ENCODE measurements around the gene MAFG.
"Not testable (repeated sequence)": the region's sequence is repeated elsewhere in the genome, so short reads cannot be mapped to it uniquely, and the experiment has no call there.

Gene MAFG

DNA sequence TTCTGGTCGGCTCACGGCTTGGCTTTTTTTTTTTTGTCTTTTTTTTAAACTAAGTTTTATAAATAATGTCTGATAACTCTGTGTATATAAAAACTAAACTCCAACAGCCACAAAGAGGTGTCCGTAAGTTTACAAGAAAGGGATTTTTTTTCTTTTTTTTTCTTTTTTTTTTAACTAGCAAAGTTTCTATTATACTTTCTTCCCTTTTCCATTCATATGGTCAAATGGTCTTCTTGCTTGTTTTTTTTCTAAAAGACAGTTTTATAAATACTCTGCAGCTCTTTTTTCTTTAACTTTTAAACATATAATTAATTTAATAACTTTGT lies 6.0 kb downstream of the MAFG start:
- Histone ChIP-seq H4K20me1 (ENCODE audit: low read depth, low read length) (no peaks in the 10 kb centered on the region), H3K4me3 (ENCODE audit: insufficient read depth, low read length, poor library complexity, severe bottlenecking) (no peak overlapping the region), H3K9me3 (ENCODE audit: insufficient read depth, low read length) (no peaks in the 10 kb centered on the region), H3K79me2 (ENCODE audit: insufficient read depth, low read length) (peaks cover 73% of the 10 kb centered on the region), H3K27me3 (ENCODE audit: low read length) (no peaks in the 10 kb centered on the region), H3K36me3 (ENCODE audit: low read length) (no peaks in the 10 kb centered on the region), H2AFZ (ENCODE audit: low read depth, low read length, severe bottlenecking) (no peak overlapping the region), H3K9me2 (replicated peaks; ENCODE audit: insufficient read depth, low read length) (no peaks in the 10 kb centered on the region), H3K4me2 (ENCODE audit: low read depth, low read length, poor library complexity, severe bottlenecking) (no peak overlapping the region), H3F3A (ENCODE audit: insufficient read depth) (no peaks in the 10 kb centered on the region), H3K27ac (ENCODE audit: low read depth, low read length) (no peak overlapping the region), H3K9ac (ENCODE audit: low read length) (no peak overlapping the region)
- TF ChIP-seq EZH2phosphoT487 (conservative IDR thresholded peaks at IDR 0.05; ENCODE audit: low read length): no peak
- TF ChIP-seq, protein P1, sequence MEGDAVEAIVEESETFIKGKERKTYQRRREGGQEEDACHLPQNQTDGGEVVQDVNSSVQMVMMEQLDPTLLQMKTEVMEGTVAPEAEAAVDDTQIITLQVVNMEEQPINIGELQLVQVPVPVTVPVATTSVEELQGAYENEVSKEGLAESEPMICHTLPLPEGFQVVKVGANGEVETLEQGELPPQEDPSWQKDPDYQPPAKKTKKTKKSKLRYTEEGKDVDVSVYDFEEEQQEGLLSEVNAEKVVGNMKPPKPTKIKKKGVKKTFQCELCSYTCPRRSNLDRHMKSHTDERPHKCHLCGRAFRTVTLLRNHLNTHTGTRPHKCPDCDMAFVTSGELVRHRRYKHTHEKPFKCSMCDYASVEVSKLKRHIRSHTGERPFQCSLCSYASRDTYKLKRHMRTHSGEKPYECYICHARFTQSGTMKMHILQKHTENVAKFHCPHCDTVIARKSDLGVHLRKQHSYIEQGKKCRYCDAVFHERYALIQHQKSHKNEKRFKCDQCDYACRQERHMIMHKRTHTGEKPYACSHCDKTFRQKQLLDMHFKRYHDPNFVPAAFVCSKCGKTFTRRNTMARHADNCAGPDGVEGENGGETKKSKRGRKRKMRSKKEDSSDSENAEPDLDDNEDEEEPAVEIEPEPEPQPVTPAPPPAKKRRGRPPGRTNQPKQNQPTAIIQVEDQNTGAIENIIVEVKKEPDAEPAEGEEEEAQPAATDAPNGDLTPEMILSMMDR (IDR thresholded peaks at IDR 0.05; ENCODE audit: insufficient read depth, low read length, poor library complexity, severe bottlenecking): no peak

- no peak for TF ChIP-seq EZH2phosphoT487 (conservative IDR thresholded peaks at IDR 0.05; ENCODE audit: low read length)
- TF ChIP-seq, protein P1 (IDR thresholded peaks at IDR 0.05; ENCODE audit: insufficient read depth, low read length, poor library complexity, severe bottlenecking): no peak
- Histone ChIP-seq H3K9me3 (ENCODE audit: insufficient read depth, low read length) (no peaks in the 10 kb centered on the region), H3K27me3 (ENCODE audit: low read length) (no peaks in the 10 kb centered on the region), H3F3A (ENCODE audit: insufficient read depth) (no peaks in the 10 kb centered on the region), H4K20me1 (ENCODE audit: low read depth, low read length) (no peaks in the 10 kb centered on the region), H3K4me2 (ENCODE audit: low read depth, low read length, poor library complexity, severe bottlenecking) (no peak overlapping the region), H3K9me2 (replicated peaks; ENCODE audit: insufficient read depth, low read length) (no peaks in the 10 kb centered on the region), H3K9ac (ENCODE audit: low read length) (no peak overlapping the region), H3K79me2 (ENCODE audit: insufficient read depth, low read length) (peaks cover 73% of the 10 kb centered on the region), H3K4me3 (ENCODE audit: insufficient read depth, low read length, poor library complexity, severe bottlenecking) (no peak overlapping the region), H3K27ac (ENCODE audit: low read depth, low read length) (no peak overlapping the region), H2AFZ (ENCODE audit: low read depth, low read length, severe bottlenecking) (no peak overlapping the region), H3K36me3 (ENCODE audit: low read length) (no peaks in the 10 kb centered on the region)
Measured at GRCh38 chr17:81920612-81921536, 6.7 kb downstream of the MAFG start.

DNA sequence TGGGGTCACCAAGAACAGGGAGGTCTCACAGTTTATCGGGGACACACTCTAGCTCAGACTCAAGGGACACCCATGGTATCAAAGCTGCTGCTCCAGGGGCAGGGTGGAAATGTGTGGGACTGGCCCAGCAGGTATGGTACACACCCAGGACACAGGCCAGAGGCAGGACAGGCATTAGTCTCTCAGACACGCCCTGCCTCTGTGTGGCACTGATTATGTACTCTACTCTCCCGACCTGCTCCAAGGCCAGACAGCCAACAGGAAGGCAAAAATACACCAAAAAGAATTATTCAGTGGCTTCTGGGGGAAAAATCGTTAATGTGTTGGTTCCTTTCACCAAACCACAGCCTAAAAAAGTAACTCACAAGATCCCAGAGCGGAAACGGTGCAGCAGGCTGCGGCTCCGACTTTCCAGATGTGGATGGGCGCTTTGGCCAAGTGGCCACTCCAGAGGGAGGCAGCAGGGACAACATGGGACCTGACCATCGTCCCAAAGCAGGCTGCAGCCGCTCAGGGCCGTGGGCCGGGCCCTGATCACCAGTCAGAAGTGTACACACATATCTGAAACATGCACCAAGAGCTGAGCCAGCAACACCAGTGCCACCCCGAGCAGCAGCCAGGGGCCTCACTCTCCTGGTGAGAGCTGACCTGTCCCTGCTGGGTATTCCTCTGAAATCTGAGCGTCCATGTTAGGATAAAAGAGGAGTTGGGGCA lies 8.5 kb downstream of the MAFG start:
- Histone ChIP-seq H3K27me3 (ENCODE audit: low read length) (no peaks in the 10 kb centered on the region), H3K27ac (ENCODE audit: low read depth, low read length) (no peak overlapping the region), H3K79me2 (ENCODE audit: insufficient read depth, low read length) (peaks cover 63% of the 10 kb centered on the region), H3F3A (ENCODE audit: insufficient read depth) (no peaks in the 10 kb centered on the region), H3K9me3 (ENCODE audit: insufficient read depth, low read length) (no peaks in the 10 kb centered on the region), H3K4me3 (ENCODE audit: insufficient read depth, low read length, poor library complexity, severe bottlenecking) (no peak overlapping the region), H3K9me2 (replicated peaks; ENCODE audit: insufficient read depth, low read length) (no peaks in the 10 kb centered on the region), H2AFZ (ENCODE audit: low read depth, low read length, severe bottlenecking) (no peak overlapping the region), H3K36me3 (ENCODE audit: low read length) (no peaks in the 10 kb centered on the region), H3K4me2 (ENCODE audit: low read depth, low read length, poor library complexity, severe bottlenecking) (no peak overlapping the region), H3K9ac (ENCODE audit: low read length) (no peak overlapping the region), H4K20me1 (ENCODE audit: low read depth, low read length) (no peaks in the 10 kb centered on the region)
- no peak for TF ChIP-seq EZH2phosphoT487 (conservative IDR thresholded peaks at IDR 0.05; ENCODE audit: low read length)
- TF ChIP-seq, protein P1 (IDR thresholded peaks at IDR 0.05; ENCODE audit: insufficient read depth, low read length, poor library complexity, severe bottlenecking): no peak

- H3K9me3 ChIP-seq (ENCODE audit: insufficient read depth, low read length); H3F3A ChIP-seq (ENCODE audit: insufficient read depth); H3K36me3 ChIP-seq (ENCODE audit: low read length); H3K27me3 ChIP-seq (ENCODE audit: low read length); H3K9me2 ChIP-seq (replicated peaks; ENCODE audit: insufficient read depth, low read length); H2AFZ ChIP-seq (ENCODE audit: low read depth, low read length, severe bottlenecking); H4K20me1 ChIP-seq (ENCODE audit: low read depth, low read length); H3K4me3 ChIP-seq (ENCODE audit: insufficient read depth, low read length, poor library complexity, severe bottlenecking); H3K27ac ChIP-seq (ENCODE audit: low read depth, low read length): not testable (repeated sequence)
- Histone ChIP-seq H3K79me2 (ENCODE audit: insufficient read depth, low read length) (peaks cover 56% of the 10 kb centered on the region), H3K4me2 (ENCODE audit: low read depth, low read length, poor library complexity, severe bottlenecking) (peak overlapping the region; percentile 54), H3K9ac (ENCODE audit: low read length) (peak overlapping the region; percentile 31; the same call in 1 of the 2 replicates)
Measured at GRCh38 chr17:81918333-81918669, 9.2 kb downstream of the MAFG start.

All from SU-DHL-6 (cell line).